ENCODE results near the gene NELL1. TPM values are rescaled to one million over a fixed set of nuclear protein-coding genes. Genes with fewer than 3 reads are reported as not detected.
A peak's percentile ranks its signal among the peaks of the same experiment; 100 is the strongest.

Gene NELL1
- total RNA-seq, 2 donors from 2014 or later: 0.09 to 0.11 TPM

- Histone ChIP-seq H3K4me3 (ENCODE audit: low read length) (no peak overlapping the region), H3K27ac (ENCODE audit: low read depth, low read length) (no peak overlapping the region), H3K9ac (ENCODE audit: extremely low read depth, low read length, poor library complexity, severe bottlenecking) (no peak overlapping the region), H3K4me1 (ENCODE audit: control insufficient read depth, insufficient read depth, low read length) (no peaks in the 10 kb centered on the region), H3K36me3 (ENCODE audit: control insufficient read depth, insufficient read depth, low read length) (no peaks in the 10 kb centered on the region), H3K27me3 (ENCODE audit: control insufficient read depth, insufficient read depth, low read length, poor library complexity, severe bottlenecking) (peaks cover 10% of the 10 kb centered on the region), H3K9me3 (ENCODE audit: control insufficient read depth, low read length) (no peaks in the 10 kb centered on the region)
- no peaks in the 10 kb centered on the region for H3K36me3 Mint-ChIP-seq (ENCODE audit: low read depth)
- peak; percentile 79 for TF ChIP-seq CTCF (conservative IDR thresholded peaks at IDR 0.05)
- no peak overlapping the region for H3K27ac Mint-ChIP-seq
- DNase-seq: peak; percentile 78
- no peak overlapping the region for H3K4me3 Mint-ChIP-seq
- WGBS, 2 experiments (ENCODE audit: insufficient coverage in 1 of 2, insufficient read length in 1 of 2): 59 to 64% methylated on average over 2 of the region's 2 CpGs
- peaks cover 5% of the 10 kb centered on the region for H3K27me3 Mint-ChIP-seq (ENCODE audit: insufficient read depth)
- peaks cover 3% of the 10 kb centered on the region for H3K4me1 Mint-ChIP-seq
- H3K9me3 Mint-ChIP-seq: no peaks in the 10 kb centered on the region
Measured at GRCh38 chr11:21142007-21142406, 472.6 kb downstream of the NELL1 start.

DNA sequence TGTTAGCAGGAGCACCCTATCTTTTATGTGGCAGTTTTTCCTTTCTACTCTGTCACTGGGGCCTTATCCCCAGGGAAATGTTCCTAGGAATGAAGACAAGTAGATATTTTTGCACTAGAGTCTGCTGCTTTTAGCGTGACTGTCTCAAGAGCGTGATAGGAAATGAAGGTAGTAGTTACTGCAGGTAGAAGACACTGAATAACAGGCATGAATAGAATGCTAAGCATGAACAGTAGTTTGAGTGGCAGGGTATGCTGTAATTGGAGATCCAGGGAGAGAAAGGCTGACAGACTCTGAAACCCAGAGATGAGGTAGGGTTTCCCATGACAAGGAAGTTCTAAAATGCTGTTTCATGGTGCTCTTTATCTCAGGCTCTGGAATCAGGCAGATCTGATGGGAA, 475.1 kb downstream of the NELL1 start:
- Histone ChIP-seq H3K36me3 (ENCODE audit: control insufficient read depth, insufficient read depth, low read length) (no peaks in the 10 kb centered on the region), H3K9ac (ENCODE audit: extremely low read depth, low read length, poor library complexity, severe bottlenecking) (no peak overlapping the region), H3K27me3 (ENCODE audit: control insufficient read depth, insufficient read depth, low read length, poor library complexity, severe bottlenecking) (no peaks in the 10 kb centered on the region), H3K27ac (ENCODE audit: low read depth, low read length) (no peak overlapping the region), H3K4me3 (ENCODE audit: low read length) (no peak overlapping the region), H3K9me3 (ENCODE audit: control insufficient read depth, low read length) (no peaks in the 10 kb centered on the region), H3K4me1 (ENCODE audit: control insufficient read depth, insufficient read depth, low read length) (no peaks in the 10 kb centered on the region)
- Mint-ChIP-seq H3K36me3 (ENCODE audit: low read depth) (no peaks in the 10 kb centered on the region), H3K4me1 (peaks cover 3% of the 10 kb centered on the region), H3K4me3 (no peak overlapping the region), H3K27me3 (ENCODE audit: insufficient read depth) (peaks cover 1% of the 10 kb centered on the region), H3K9me3 (no peaks in the 10 kb centered on the region), H3K27ac (no peak overlapping the region)
- DNase-seq: no peak
- no peak for TF ChIP-seq CTCF (conservative IDR thresholded peaks at IDR 0.05)
- WGBS, 2 experiments (ENCODE audit: insufficient coverage in 1 of 2, insufficient read length in 1 of 2): 73 to 94% methylated on average over 2 of the region's 2 CpGs

DNA sequence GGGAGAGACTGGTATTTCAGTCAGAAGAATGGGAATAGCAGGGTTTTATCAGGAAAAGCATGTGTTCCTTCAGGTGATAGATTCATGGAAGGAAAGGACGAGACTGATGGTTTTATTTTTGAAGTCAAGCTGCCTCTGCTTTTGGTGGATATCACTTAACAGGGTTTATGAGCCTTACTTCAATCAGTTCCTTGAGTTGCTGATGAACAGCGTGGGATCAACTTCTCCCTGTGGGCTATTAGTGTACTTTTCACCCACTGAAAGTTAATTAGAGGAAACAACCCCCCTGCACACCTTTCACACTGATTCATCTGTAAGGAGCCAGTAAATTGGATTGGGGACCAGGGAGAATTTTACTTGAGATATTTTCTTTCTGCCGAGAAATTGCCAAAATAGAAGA, 479.0 kb downstream of the NELL1 start:
- peaks cover 1% of the 10 kb centered on the region for H3K27me3 Mint-ChIP-seq (ENCODE audit: insufficient read depth)
- H3K36me3 Mint-ChIP-seq (ENCODE audit: low read depth): no peaks in the 10 kb centered on the region
- H3K27ac Mint-ChIP-seq: no peak overlapping the region
- Histone ChIP-seq H3K4me1 (ENCODE audit: control insufficient read depth, insufficient read depth, low read length) (no peaks in the 10 kb centered on the region), H3K9me3 (ENCODE audit: control insufficient read depth, low read length) (no peaks in the 10 kb centered on the region), H3K27ac (ENCODE audit: low read depth, low read length) (no peak overlapping the region), H3K9ac (ENCODE audit: extremely low read depth, low read length, poor library complexity, severe bottlenecking) (no peak overlapping the region), H3K27me3 (ENCODE audit: control insufficient read depth, insufficient read depth, low read length, poor library complexity, severe bottlenecking) (no peaks in the 10 kb centered on the region), H3K4me3 (ENCODE audit: low read length) (no peak overlapping the region), H3K36me3 (ENCODE audit: control insufficient read depth, insufficient read depth, low read length) (no peaks in the 10 kb centered on the region)
- WGBS, 2 experiments (ENCODE audit: insufficient coverage in 1 of 2, insufficient read length in 1 of 2): 76 to 93% methylated on average over 2 to 3 of the region's 3 CpGs
- H3K4me3 Mint-ChIP-seq: no peak overlapping the region
- DNase-seq: no peak
- H3K4me1 Mint-ChIP-seq: peaks cover 3% of the 10 kb centered on the region
- no peak for TF ChIP-seq CTCF (conservative IDR thresholded peaks at IDR 0.05)
- H3K9me3 Mint-ChIP-seq: no peaks in the 10 kb centered on the region
